Nephron progenitor cell (in vitro differentiated cells): ENCODE data around the gene MTMR12.
A peak's percentile ranks its signal among the peaks of the same experiment; 100 is the strongest.

ENCODE experiments used
- DNase-seq: peaks from one replicate; pipeline ENCODE4 v3.0.0; 2021
- H3K27ac Mint-ChIP-seq: 2 replicates; pipeline ENCODE4 v1.8.0; 2021; ENCODE audit warnings: mild to moderate bottlenecking, moderate library complexity, mixed read lengths
- H3K27me3 Mint-ChIP-seq: 2 replicates; pipeline ENCODE4 v1.8.0; 2021; ENCODE audit warnings: mild to moderate bottlenecking, low read depth, mixed read lengths; ENCODE audit not compliant: poor library complexity
- H3K36me3 Mint-ChIP-seq: 2 replicates; pipeline ENCODE4 v1.8.0; 2021; ENCODE audit warnings: low read depth, mixed read lengths
- H3K4me1 Mint-ChIP-seq: 2 replicates; pipeline ENCODE4 v1.8.0; 2021; ENCODE audit warnings: mixed read lengths
- H3K4me3 Mint-ChIP-seq: 2 replicates; pipeline ENCODE4 v1.8.0; 2021; ENCODE audit warnings: mild to moderate bottlenecking, moderate library complexity, mixed read lengths
- H3K9me3 Mint-ChIP-seq: 2 replicates; pipeline ENCODE4 v1.8.0; 2021; ENCODE audit warnings: mild to moderate bottlenecking, moderate library complexity, mixed read lengths
- CTCF ChIP-seq: fragments of 200-600 bp; sonication (generic); IDR thresholded peaks from 2 replicates; pipeline ENCODE4 v1.5.0; 2021; ENCODE audit warnings: antibody characterized with exemption

Gene MTMR12

GRCh38 chr5:32261198-32261597 lies 51.5 kb downstream of the MTMR12 start:
- no peak for TF ChIP-seq CTCF
- Mint-ChIP-seq H3K36me3 (peaks cover 66% of the 10 kb centered on the region), H3K27me3 (no peaks in the 10 kb centered on the region), H3K27ac (peak overlapping the region; percentile 46), H3K4me3 (no peak overlapping the region), H3K4me1 (peaks cover 8% of the 10 kb centered on the region), H3K9me3 (no peaks in the 10 kb centered on the region)
- no peak for DNase-seq

DNA sequence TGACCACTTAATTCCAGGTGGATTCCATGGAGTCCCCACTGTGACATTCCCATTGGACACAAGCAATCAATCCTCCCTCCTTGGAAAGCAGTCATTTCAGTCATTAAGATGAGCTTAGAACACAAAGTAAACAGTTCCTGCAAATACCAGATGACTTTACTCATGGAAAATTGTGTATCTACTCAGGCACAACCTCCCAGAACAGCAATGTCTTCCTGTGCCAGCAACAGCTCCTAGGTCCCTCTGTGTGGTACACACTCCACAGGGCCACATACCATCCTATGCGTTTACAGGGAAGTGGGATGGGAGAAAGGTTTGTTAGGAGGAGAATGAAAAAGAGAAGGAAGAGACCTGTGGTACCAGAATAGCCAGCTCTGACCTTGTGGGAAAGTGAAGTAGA lies 53.7 kb downstream of the MTMR12 start:
- Mint-ChIP-seq H3K27me3 (no peaks in the 10 kb centered on the region), H3K9me3 (no peaks in the 10 kb centered on the region), H3K4me3 (no peak overlapping the region), H3K36me3 (peaks cover 69% of the 10 kb centered on the region), H3K27ac (peak overlapping the region; percentile 73), H3K4me1 (peaks cover 8% of the 10 kb centered on the region)
- TF ChIP-seq CTCF = no peak
- DNase-seq = no peak

DNA sequence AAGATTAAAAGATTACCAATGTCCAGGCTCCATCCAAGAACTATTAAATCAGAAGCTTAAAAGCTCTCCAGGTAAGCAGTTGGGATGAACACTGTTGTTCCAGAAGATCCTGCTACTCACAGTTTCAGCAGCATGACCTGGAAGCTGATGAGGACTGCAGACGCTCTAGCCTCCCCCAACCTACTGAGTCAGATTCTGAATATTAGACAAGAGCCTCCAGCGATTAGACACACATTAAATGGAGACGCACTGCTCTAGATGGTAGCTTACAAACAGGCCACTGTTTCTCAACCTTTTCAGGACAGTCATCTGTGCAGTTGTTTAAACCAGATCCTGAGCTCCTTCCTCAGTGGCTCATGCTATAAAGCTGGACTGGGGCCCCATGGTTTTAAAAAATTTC lies 54.3 kb downstream of the MTMR12 start:
- DNase-seq = no peak
- Mint-ChIP-seq H3K27me3 (no peaks in the 10 kb centered on the region), H3K4me3 (no peak overlapping the region), H3K27ac (peak overlapping the region; percentile 73), H3K36me3 (peaks cover 73% of the 10 kb centered on the region), H3K9me3 (no peaks in the 10 kb centered on the region), H3K4me1 (peaks cover 8% of the 10 kb centered on the region)
- no peak for TF ChIP-seq CTCF

DNA sequence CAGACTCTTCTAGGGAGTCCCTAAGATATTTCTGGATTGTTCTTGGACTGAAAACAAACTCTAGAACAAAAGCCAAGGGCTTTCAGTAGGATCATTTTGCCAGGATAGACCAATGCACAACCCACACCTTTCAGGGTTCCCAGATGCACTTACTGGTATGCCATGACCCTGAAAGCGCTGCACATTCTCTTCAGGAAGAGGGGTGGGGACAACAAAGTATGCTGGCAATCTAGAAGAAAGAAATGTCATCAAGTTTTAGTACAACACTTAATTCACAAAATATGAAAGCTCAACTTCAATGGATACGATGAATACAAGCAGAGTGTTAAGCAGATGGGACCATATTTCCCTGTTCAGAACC lies 57.2 kb downstream of the MTMR12 start:
- no peak for TF ChIP-seq CTCF
- no peaks in the 10 kb centered on the region for H3K9me3 Mint-ChIP-seq
- H3K36me3 Mint-ChIP-seq = peaks cover 72% of the 10 kb centered on the region
- no peaks in the 10 kb centered on the region for H3K27me3 Mint-ChIP-seq
- H3K4me3 Mint-ChIP-seq = no peak overlapping the region
- no peak overlapping the region for H3K27ac Mint-ChIP-seq
- no peaks in the 10 kb centered on the region for H3K4me1 Mint-ChIP-seq
- no peak for DNase-seq

DNA sequence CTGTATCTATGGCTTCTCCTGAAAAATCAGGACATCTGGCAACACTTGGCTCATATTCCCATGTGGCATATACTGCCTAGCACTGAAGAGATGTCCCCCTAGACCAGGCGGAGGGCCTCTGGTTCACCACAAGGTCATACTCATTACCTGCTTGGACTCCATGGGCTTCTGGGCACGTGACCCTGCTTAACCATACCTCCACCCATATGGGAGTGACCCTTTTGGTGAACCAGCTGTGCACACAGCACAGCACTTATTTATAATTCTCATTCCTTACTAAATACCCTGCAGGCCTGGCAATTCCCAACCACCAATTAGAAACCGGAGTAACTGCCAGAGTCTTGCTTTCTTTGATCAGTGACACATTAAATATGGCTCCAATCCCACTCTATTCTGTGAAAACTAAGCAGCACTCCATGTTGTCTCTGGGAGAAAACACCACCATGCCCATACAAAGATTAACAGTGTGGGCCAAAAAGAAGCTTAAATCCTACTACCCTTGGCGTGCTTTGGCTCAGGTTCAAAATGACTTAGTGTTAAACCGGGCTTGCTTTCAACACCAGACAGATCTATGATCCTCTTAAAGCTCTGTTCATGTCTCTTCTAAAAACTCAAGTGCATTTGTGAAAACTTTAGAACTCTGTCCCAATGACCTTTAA lies 57.7 kb downstream of the MTMR12 start:
- H3K36me3 Mint-ChIP-seq = peaks cover 67% of the 10 kb centered on the region
- H3K27ac Mint-ChIP-seq = peak overlapping the region; percentile 29
- TF ChIP-seq CTCF = no peak
- no peak for DNase-seq
- peaks cover 2% of the 10 kb centered on the region for H3K27me3 Mint-ChIP-seq
- no peaks in the 10 kb centered on the region for H3K4me1 Mint-ChIP-seq
- H3K4me3 Mint-ChIP-seq = no peak overlapping the region
- H3K9me3 Mint-ChIP-seq = no peaks in the 10 kb centered on the region

- Mint-ChIP-seq H3K27me3 (peaks cover 5% of the 10 kb centered on the region), H3K4me3 (no peak overlapping the region), H3K4me1 (no peaks in the 10 kb centered on the region), H3K27ac (peak overlapping the region; percentile 6), H3K36me3 (peaks cover 76% of the 10 kb centered on the region), H3K9me3 (no peaks in the 10 kb centered on the region)
- DNase-seq = no peak
- TF ChIP-seq CTCF = no peak
Measured at GRCh38 chr5:32251871-32252458, 60.8 kb downstream of the MTMR12 start.
